ENCODE data around the gene PFDN1.
A peak's percentile ranks its signal among the peaks of the same experiment; 100 is the strongest.

The PFDN1 gene

GRCh38 chr5:140295414-140295813, 7.5 kb downstream of the PFDN1 start:
- FAIRE-seq: no peak

DNA sequence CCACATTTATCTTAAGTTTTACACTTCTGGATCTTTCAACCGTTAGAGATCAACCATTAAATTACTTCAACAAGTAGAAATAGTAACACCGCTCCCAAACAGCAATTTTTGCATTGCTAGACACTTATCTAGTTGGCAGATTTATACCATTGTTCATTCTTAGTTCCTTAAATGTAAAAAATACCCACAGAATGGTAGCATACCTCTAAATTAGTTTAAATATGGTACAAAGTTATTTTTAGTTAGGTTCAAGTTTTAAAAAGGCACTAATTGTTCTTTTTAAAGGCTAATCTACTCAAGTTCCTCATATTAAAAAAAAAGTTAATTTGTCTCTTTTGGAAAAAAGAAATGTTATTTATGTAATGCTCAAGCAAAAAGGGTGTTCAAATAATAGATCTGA, 8.1 kb downstream of the PFDN1 start:
- FAIRE-seq: no peak

DNA sequence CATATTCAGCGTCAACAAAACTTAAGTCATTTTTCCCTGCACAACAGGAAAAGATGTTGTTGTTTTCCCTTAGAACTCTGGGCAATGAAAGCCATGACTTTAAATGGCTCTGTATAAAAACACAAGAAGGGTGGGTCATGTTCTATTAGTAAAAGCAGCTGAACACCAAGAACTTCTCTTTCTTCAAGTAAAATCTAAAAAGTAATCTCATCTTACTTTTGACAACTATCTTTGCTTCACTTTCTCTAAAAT, 9.1 kb downstream of the PFDN1 start:
- FAIRE-seq: no peak

DNA sequence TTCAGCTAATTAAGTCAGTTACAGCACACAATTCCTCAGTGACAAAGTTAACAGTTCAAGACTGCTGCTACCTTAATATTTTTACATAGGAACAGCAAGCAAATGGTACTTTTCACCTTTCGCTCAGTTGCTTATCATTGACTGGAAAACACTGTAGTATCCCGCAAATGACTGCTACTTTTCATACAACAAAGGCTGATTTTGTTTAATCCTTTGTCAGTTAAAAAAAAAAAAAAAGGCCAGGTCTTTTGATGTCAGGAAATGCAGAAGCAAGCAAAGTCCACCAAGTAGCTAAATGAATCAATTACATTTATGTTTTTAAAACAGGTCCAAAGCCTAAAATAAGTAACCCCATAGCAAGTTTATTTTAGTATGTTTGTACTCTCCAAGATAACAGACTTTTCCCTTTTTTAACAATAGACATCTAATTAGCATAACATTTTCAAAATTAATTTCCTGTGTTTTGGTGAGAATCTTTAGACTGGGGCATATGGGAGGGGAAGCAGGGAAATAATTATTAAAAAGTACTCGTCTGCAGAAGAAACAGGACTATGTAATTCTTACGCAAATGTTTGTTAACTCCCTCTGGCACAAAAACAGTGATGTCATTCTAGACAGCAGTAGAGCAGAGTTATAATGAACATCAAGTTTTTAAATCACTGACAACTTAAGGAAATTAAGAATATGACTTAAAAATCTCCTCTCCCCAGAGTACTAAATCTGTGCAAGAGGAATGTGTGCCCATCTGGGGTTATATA, 9.6 kb downstream of the PFDN1 start:
- FAIRE-seq: no peak

GRCh38 chr5:140292212-140293036, 10.5 kb downstream of the PFDN1 start:
- no peak for FAIRE-seq

- FAIRE-seq: no peak
Observed at GRCh38 chr5:140287801-140288521, 14.9 kb downstream of the PFDN1 start.

DNA sequence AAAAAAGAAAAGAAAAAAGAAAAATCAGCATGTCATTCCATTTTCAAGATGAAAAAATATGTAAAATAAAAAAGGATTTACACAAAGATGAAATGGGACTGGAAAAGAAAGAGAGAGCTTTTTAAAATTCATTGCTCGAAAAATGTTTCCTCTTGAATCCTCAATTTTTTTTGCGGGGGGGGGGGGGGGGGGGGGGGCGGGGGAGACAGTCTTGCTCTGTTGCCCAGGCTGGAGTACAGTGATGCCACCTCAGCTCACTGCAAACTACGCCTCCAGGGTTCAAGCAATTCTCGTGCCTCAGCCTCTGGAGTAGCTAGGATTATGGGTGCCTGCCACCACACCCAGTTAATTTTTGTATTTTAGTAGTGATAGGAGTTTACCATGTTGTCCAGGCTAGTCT, 16.5 kb downstream of the PFDN1 start:
- no peak for FAIRE-seq

- FAIRE-seq: no peak
Observed at GRCh38 chr5:140284013-140284412, 18.9 kb downstream of the PFDN1 start.

GRCh38 chr5:140282266-140282665, 20.6 kb downstream of the PFDN1 start:
- no peak for FAIRE-seq

GRCh38 chr5:140275837-140276236, 27.1 kb downstream of the PFDN1 start:
- FAIRE-seq: no peak

- FAIRE-seq: no peak
Observed at GRCh38 chr5:140273401-140273877, 29.5 kb downstream of the PFDN1 start.

DNA sequence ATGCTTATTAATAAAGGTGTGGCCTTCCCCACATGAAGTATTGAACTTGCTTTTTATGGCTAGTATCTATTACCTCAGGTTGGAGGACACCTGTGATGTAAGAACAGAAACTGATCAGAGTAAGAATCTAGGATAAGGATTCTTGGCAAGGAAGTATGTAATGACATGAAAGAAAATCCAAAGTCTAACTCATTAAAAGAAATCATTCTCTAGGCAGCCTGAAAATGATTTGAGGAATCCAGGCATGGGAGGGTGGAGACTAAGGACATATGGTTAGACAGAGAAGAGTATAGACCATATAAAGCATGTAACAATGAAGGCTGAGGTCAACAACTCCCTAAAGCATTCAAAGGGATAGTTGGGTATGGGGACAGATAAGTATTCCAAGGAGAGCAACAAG, 32.9 kb downstream of the PFDN1 start:
- peak; percentile 68 for FAIRE-seq

- FAIRE-seq: no peak
Observed at GRCh38 chr5:140267559-140268018, 35.3 kb downstream of the PFDN1 start.

- no peak for FAIRE-seq
Observed at GRCh38 chr5:140267201-140267540, 35.7 kb downstream of the PFDN1 start.

DNA sequence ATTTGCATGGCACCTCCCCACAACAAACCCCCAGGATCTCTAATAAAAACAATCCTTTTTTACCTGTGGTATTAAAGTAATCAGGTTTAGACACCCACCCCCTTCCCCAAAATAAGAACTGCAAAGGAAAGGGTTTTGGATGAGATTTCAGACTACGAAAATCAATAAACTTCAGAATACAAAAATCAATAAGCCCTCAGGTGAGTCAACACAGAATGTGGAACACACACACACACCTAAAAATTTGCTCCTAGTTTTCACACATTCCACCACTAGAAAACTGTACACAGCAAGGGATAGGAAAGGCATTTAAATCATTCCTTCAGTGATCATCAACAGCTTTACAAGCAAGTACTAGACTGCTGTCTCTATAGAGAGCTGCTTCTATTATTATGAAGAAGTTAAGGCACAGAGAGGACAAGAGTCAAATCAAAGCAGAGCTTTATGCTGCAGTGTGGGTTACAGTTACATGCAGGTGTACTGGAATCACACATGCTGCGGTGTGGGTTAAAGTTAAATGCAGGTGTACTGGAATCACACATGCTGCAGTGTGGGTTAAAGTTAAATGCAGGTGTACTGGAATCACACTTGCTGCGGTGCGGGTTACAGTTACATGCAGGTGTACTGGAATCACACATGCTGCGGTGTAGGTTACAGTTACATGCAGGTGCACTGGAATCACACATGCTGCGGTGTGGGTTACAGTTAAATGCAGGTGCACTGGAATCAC, 36.3 kb downstream of the PFDN1 start:
- no peak for FAIRE-seq

DNA sequence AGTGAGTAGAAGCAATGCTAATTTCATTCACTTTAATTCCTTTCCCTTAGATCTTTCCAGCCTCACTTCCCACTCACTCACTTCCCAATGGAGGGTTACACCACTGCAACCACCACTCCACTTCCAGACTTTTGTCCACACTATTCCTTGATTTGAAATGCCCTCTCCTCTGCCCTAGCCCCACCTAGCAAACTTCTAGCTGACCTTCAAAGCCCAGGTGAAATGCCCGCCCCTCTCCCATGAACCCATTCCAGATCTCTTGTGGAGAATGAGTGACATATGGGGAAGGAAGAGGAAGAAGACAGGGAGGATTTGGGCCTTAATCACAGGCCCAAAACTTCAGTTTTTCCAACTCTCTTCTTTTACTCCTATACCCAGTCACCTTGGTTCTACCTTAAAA, 37.1 kb downstream of the PFDN1 start:
- no peak for FAIRE-seq

DNA sequence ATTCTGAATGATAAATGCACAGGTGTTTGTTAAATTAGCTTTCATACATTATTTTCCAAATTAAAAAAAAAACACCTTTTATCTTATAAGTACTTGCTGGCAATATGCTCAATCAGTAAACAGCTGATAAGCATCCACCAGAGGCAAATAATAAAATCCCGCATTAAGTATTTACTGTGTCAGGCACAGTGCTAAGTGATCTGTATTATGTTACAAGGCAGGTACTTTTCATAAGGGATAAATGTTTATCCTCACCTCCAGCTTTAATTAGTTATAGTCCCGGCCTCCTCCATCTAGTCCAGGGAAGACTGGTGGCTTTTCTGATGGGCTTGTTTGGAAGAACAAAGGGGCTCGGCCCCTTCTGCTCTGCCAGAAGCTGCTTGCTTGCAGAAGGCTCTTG, 40.1 kb downstream of the PFDN1 start:
- no peak for FAIRE-seq

DNA sequence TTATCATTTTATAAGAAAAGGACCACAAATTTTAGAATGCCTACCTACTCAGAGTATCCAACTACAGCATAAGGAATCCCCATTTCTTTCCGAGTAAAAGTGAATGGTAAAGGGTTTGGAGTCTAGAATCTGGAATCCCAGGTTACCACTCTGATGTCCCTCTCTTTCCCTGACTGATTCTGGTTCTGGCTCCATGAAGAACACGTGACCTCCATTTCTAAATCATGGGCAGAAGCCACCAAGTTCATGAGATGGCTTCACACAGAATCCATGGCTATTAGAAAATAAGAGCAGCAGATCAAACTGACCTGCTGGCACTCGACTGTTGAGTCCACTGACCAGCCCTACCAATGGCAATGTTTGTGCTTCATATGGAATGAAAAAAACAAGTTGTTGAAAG, 40.7 kb downstream of the PFDN1 start:
- no peak for FAIRE-seq

GRCh38 chr5:140261403-140262171, 41.3 kb downstream of the PFDN1 start:
- FAIRE-seq: peak; percentile 14

GRCh38 chr5:140260089-140260656, 42.7 kb downstream of the PFDN1 start:
- no peak for FAIRE-seq

- no peak for FAIRE-seq
Observed at GRCh38 chr5:140259500-140259899, 43.4 kb downstream of the PFDN1 start.

DNA sequence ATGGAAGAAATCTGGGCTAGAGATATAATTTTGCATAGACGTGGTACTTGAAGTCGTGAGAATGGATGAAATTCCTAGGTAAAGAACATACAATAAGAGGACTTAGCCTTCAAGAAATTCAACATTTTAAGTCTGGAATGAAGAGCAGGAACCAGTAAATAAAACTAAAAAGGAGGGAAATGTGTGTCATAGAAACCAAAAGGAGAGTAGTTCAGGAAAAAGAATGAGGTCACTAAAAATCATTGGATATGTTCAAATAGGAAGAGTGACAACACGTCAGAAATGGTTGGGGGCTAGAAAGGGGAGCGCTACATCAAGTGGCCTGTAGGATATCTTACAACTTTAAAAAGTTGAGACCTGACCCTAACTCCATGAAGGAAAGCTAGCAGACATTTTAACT, 44.0 kb downstream of the PFDN1 start:
- FAIRE-seq: no peak
